Lung (tissue), 12 donors: ENCODE measurements around the gene DGKA. TPM values are rescaled to one million over a fixed set of nuclear protein-coding genes. Genes with fewer than 3 reads are reported as not detected.

Source experiments
- ATAC-seq: fragments of 200-7000 bp; cut with Tn5 transposase; one replicate; pipeline ENCODE4 v1.9.1; 2020; ENCODE audit warnings: moderate number of reproducible peaks; ENCODE audit not compliant: insufficient read depth, low FRiP score
- DNase-seq, 3 donors: peaks; one replicate each; pipeline ENCODE4 v3.0.0-alpha.2; 2013 to 2017
- H3K27ac ChIP-seq, 2 donors: one replicate each; pipeline ENCODE4 v1.5.1; 2013; ENCODE audit warnings: mild to moderate bottlenecking in 2 of 2, moderate library complexity in 2 of 2, control low read depth in 1 of 2, inconsistent platforms in 1 of 2, low read depth in 1 of 2, low read length in 1 of 2
- H3K27me3 ChIP-seq, 3 donors: one replicate each; pipeline ENCODE4 v1.5.1; 2013; ENCODE audit warnings: low read length in 2 of 3; ENCODE audit not compliant: control insufficient read depth in 3 of 3, insufficient read depth in 3 of 3
- H3K36me3 ChIP-seq, 4 donors: one replicate each; pipeline ENCODE4 v1.5.1; 2013; ENCODE audit warnings: low read length in 4 of 4, mild to moderate bottlenecking in 1 of 4, moderate library complexity in 1 of 4; ENCODE audit not compliant: control insufficient read depth in 4 of 4, insufficient read depth in 4 of 4
- H3K4me1 ChIP-seq, 5 donors: one replicate each; pipeline ENCODE4 v1.5.1; 2013; ENCODE audit warnings: low read length in 5 of 5, mild to moderate bottlenecking in 2 of 5, moderate library complexity in 1 of 5; ENCODE audit not compliant: control insufficient read depth in 5 of 5, insufficient read depth in 5 of 5
- H3K4me3 ChIP-seq: one replicate; pipeline ENCODE4 v1.5.1; 2013; ENCODE audit warnings: mild to moderate bottlenecking, control low read depth, moderate library complexity
- H3K9ac ChIP-seq, 2 donors: one replicate each; pipeline ENCODE4 v1.5.1; 2013; ENCODE audit warnings: low read length in 2 of 2, control low read depth in 1 of 2; ENCODE audit not compliant: insufficient read depth in 1 of 2
- H3K9me3 ChIP-seq, 4 donors: one replicate each; pipeline ENCODE4 v1.5.1; 2013; ENCODE audit warnings: low read length in 3 of 4, mild to moderate bottlenecking in 1 of 4, moderate library complexity in 1 of 4; ENCODE audit not compliant: control insufficient read depth in 4 of 4, insufficient read depth in 3 of 4
- WGBS, 2 donors: extraction: QIAGEN DNeasy Blood & Tissue Kit; methylation state at CpG; one replicate each; pipeline ENCODE4 v1.1.7; 2013; 5-methylcytosine and 5-hydroxymethylcytosine counted together
- polyA plus RNA-seq, 2 donors: library from polyadenylated mRNA; stranded (reverse); fragments of 200-250 nt; gene quantifications; one replicate each; pipeline ENCODE4 v1.2.1, GENCODE V29; 2013
- total RNA-seq, 2 donors: library from RNA; depleted of rRNA in 1 of 2; stranded (reverse); fragments of >200 nt in 1 of 2; gene quantifications; one replicate each; pipeline ENCODE4 v1.2.1, GENCODE V29; 2014 to 2021
- TF ChIP-seq, protein P1 (sequence below): IDR thresholded peaks from 2 replicates; pipeline ENCODE4 v1.5.1; 2012; ENCODE audit warnings: mild to moderate bottlenecking; ENCODE audit errors: control extremely low read depth, extremely low read depth
- donor health status: control.
- donor health status: control.
- donor health status: Bipolar disorder and iron deficiency.
- donor health status: healthy.
- donor health status: DM: yes; HTN: yes; CAD: no.

Gene DGKA
- total and polyA plus RNA-seq, 4 donors = 19.3 to 41.1 (median 30.8) TPM

DNA sequence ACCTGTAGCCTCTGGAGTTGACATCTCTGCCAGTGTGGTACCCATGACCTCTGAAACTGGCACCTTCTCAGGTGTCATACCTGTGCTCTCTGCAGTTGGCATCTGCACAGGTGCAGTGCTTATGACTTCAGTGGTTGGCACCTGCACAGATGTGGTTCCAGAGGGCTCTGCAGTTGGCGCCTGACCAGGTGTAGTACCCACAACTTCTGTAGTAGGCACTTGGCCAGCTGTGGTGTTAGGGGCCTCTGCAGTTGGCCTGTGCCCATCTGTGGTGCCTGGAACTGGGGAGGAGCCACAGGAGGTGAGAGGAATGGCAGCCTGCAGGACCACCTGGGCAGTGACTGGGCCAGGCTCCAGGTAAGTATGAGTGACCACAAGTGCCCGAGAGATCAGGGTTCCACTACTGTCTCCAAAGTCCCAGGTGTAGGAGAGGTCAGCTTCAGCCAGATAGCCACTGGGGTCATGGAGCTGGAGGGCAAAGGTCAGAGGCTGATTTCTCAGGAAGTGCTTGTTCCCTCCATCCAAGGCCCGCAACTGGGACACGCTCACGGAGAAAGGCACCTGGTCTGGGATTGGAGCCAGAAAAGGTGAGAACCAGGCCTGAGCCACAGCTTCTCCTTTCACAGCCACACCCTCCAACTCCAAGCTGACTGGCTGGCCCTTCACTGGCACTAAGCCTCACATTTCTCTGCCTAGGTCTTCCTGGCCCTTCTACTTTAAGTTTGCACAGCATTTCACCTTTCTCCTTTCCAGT, 26.3 kb downstream of the DGKA start:
- Histone ChIP-seq H3K36me3 (peaks cover 0 to 11% (median 5%) of the 10 kb centered on the region in 4 donors), H3K4me3 (no peak overlapping the region), H3K27me3 (no peaks in the 10 kb centered on the region), H3K4me1 (peaks cover 0 to 3% (median 0%) of the 10 kb centered on the region in 5 donors), H3K9ac (no peak overlapping the region), H3K27ac (no peak overlapping the region), H3K9me3 (peaks cover 0 to 2% (median 0%) of the 10 kb centered on the region in 4 donors)
- 67 to 90% methylated on average over 5 of the region's 5 CpGs for WGBS, 2 donors
- no peak for DNase-seq
- peak; percentile 33 for ATAC-seq
- TF ChIP-seq, protein P1, sequence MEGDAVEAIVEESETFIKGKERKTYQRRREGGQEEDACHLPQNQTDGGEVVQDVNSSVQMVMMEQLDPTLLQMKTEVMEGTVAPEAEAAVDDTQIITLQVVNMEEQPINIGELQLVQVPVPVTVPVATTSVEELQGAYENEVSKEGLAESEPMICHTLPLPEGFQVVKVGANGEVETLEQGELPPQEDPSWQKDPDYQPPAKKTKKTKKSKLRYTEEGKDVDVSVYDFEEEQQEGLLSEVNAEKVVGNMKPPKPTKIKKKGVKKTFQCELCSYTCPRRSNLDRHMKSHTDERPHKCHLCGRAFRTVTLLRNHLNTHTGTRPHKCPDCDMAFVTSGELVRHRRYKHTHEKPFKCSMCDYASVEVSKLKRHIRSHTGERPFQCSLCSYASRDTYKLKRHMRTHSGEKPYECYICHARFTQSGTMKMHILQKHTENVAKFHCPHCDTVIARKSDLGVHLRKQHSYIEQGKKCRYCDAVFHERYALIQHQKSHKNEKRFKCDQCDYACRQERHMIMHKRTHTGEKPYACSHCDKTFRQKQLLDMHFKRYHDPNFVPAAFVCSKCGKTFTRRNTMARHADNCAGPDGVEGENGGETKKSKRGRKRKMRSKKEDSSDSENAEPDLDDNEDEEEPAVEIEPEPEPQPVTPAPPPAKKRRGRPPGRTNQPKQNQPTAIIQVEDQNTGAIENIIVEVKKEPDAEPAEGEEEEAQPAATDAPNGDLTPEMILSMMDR = no peak

DNA sequence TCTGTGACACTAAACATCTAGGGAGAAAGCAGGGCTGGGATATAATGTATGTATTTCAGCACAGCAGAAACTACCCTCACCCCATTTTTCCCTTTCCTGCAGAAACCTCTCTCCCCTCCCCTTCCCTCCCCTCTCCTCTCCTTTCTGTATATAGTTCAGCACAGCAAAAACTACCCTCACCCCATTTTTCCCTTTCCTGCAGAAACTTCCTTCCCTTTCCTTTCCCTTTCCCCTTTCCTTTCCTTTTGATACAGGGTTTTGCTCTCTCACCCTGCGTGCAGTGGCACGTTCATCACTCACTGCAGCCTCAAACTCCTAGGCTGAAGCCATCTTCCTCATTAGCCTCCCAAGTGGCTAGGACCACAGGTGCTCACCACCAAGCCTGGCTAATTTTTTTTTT, 32.8 kb downstream of the DGKA start:
- Histone ChIP-seq H3K4me3 (no peak overlapping the region), H3K27ac (no peak overlapping the region), H3K4me1 (peaks cover 3 to 20% (median 4%) of the 10 kb centered on the region in 5 donors), H3K9ac (no peak overlapping the region), H3K9me3 (no peaks in the 10 kb centered on the region), H3K36me3 (peaks cover 0 to 3% (median 1%) of the 10 kb centered on the region in 4 donors), H3K27me3 (no peaks in the 10 kb centered on the region)
- 77 to 85% methylated on average over 1 to 2 of the region's 2 CpGs for WGBS, 2 donors
- ATAC-seq (no peak), DNase-seq (no peak)
- TF ChIP-seq, protein P1 = no peak

DNA sequence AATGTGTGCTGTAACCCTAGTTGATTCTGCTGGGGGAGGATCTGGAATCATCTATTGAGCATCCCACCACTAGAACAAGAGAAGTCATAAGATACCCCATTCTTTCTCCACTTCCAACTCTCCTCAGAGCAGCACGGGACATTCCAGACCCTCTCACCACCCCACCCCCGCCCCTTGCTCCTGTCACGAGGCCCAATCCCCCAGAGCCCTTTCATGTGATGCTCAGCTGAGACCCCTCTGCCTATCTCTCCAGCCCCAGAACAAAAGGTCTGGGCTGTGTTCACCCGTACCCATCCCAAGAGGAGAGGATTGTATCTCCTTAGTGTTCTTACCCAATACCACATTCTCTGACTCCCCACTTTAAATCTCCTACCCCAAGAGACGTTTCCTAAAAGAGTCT, 34.3 kb downstream of the DGKA start:
- H3K4me1 ChIP-seq = peaks cover 3 to 20% (median 4%) of the 10 kb centered on the region in 5 donors
- H3K9me3 ChIP-seq = no peaks in the 10 kb centered on the region
- H3K27ac ChIP-seq = no peak overlapping the region
- no peak for DNase-seq
- TF ChIP-seq, protein P1 = no peak
- no peaks in the 10 kb centered on the region for H3K27me3 ChIP-seq
- ATAC-seq = no peak
- 79 to 87% methylated on average over 5 of the region's 5 CpGs for WGBS, 2 donors
- H3K4me3 ChIP-seq = no peak overlapping the region
- H3K36me3 ChIP-seq = peaks cover 0 to 9% (median 1%) of the 10 kb centered on the region in 4 donors
- H3K9ac ChIP-seq = no peak overlapping the region
